ENCODE data around the gene PRDM4.

DNA sequence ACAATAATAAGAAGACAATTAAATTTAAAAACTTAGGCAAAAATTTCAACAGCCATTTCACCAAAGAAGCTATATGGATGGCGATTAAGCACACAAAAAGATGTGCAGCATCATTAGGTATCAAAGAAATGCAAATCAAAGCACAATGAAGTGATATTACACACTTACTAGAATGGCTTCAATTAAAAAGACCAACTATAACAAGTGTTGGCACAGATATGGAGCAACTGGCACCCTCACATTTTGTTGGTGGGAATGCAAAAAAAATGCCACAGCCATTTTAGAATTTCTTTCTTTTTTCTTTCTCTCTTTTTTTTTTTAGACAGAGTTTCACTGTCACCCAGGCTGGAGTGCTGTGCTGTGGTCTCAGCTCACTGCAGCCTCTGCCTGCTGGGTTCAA is 1.9 kb upstream of the PRDM4 start:
- TF ChIP-seq, protein P1, sequence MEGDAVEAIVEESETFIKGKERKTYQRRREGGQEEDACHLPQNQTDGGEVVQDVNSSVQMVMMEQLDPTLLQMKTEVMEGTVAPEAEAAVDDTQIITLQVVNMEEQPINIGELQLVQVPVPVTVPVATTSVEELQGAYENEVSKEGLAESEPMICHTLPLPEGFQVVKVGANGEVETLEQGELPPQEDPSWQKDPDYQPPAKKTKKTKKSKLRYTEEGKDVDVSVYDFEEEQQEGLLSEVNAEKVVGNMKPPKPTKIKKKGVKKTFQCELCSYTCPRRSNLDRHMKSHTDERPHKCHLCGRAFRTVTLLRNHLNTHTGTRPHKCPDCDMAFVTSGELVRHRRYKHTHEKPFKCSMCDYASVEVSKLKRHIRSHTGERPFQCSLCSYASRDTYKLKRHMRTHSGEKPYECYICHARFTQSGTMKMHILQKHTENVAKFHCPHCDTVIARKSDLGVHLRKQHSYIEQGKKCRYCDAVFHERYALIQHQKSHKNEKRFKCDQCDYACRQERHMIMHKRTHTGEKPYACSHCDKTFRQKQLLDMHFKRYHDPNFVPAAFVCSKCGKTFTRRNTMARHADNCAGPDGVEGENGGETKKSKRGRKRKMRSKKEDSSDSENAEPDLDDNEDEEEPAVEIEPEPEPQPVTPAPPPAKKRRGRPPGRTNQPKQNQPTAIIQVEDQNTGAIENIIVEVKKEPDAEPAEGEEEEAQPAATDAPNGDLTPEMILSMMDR (IDR thresholded peaks at IDR 0.05; ENCODE audit: low read length) = no peak
- TF ChIP-seq EZH2 (IDR thresholded peaks at IDR 0.05; ENCODE audit: borderline replicate concordance, low read length) = no peak

All from OCI-LY1 (cell line).